ENCODE measurements around the gene EGFL6.

DNA sequence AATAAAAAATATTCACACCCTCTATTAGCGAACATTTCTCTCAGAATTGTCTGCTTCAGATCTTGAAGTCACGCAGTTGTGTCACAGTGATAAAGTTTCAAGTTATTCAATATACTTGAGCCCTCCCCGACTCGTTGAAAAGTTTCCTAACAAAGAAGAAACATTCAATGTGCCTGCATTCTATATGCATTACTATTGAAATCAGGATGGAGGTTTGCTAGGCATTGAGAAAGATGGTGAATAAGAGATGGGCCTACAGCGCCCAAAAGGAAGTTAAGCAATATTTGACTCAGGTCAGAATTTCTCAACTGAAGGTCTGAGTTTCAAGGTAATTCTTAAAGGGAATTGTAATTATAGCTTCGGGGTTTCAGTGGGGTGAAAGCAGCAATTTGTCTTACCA lies 89.7 kb downstream of the EGFL6 start:
- TF ChIP-seq, protein P1, sequence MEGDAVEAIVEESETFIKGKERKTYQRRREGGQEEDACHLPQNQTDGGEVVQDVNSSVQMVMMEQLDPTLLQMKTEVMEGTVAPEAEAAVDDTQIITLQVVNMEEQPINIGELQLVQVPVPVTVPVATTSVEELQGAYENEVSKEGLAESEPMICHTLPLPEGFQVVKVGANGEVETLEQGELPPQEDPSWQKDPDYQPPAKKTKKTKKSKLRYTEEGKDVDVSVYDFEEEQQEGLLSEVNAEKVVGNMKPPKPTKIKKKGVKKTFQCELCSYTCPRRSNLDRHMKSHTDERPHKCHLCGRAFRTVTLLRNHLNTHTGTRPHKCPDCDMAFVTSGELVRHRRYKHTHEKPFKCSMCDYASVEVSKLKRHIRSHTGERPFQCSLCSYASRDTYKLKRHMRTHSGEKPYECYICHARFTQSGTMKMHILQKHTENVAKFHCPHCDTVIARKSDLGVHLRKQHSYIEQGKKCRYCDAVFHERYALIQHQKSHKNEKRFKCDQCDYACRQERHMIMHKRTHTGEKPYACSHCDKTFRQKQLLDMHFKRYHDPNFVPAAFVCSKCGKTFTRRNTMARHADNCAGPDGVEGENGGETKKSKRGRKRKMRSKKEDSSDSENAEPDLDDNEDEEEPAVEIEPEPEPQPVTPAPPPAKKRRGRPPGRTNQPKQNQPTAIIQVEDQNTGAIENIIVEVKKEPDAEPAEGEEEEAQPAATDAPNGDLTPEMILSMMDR (IDR thresholded peaks at IDR 0.05; ENCODE audit: low read length) = no peak
- TF ChIP-seq EZH2phosphoT487 (IDR thresholded peaks at IDR 0.05; ENCODE audit: low read length) = no peak
- no peak for TF ChIP-seq EZH2 (optimal IDR thresholded peaks at IDR 0.05; ENCODE audit: low read depth, low read length)

All from MM.1S (cell line).